Left ventricle myocardium inferior (tissue), 1 donor: ENCODE data around the gene ZNF853. TPM values are rescaled to one million over a fixed set of nuclear protein-coding genes. Genes with fewer than 3 reads are reported as not detected.

ENCODE experiments used
- DNase-seq: peaks from one replicate; pipeline ENCODE4 v3.0.0-alpha.2; 2020
- H3K27ac ChIP-seq: fragments of 200-600 bp; replicated peaks from 2 replicates; pipeline ENCODE4 v1.8.0; 2021
- H3K27me3 ChIP-seq: fragments of 200-600 bp; 2 replicates; pipeline ENCODE4 v1.8.0; 2021; ENCODE audit warnings: low read depth
- H3K36me3 ChIP-seq: fragments of 200-600 bp; 2 replicates; pipeline ENCODE4 v1.8.0; 2021
- H3K4me1 ChIP-seq: fragments of 200-600 bp; 2 replicates; pipeline ENCODE4 v1.8.0; 2021
- H3K4me3 ChIP-seq: fragments of 200-600 bp; 2 replicates; pipeline ENCODE4 v1.8.0; 2021; ENCODE audit warnings: mild to moderate bottlenecking, moderate library complexity
- H3K9me3 ChIP-seq: fragments of 200-600 bp; replicated peaks from 2 replicates; pipeline ENCODE4 v1.8.0; 2021
- intact Hi-C: fragments of 100-400 bp; cut with micrococcal nuclease; formaldehyde crosslinking; loops from one replicate; pipeline ENCODE4 v1.11.0; 2022
- total RNA-seq: library from RNA; stranded (reverse); fragmentation: NEBNext Ultra II Directional; extraction: Animal tissue kit (Norgen Biotek cat#: 25700); gene quantifications from one replicate; pipeline ENCODE4 v1.2.1, GENCODE V29; 2021
- TF ChIP-seq, protein P1 (sequence below): fragments of 200-600 bp; IDR thresholded peaks from 2 replicates; pipeline ENCODE4 v1.8.0; 2021; ENCODE audit warnings: antibody characterized with exemption, mild to moderate bottlenecking, borderline replicate concordance
- donor health status: DM: no; HTN: yes; CAD: no; lungs with severe emphysema.

The ZNF853 gene
- total RNA-seq, 1 donor from 2014 or later: 15.0 TPM

DNA sequence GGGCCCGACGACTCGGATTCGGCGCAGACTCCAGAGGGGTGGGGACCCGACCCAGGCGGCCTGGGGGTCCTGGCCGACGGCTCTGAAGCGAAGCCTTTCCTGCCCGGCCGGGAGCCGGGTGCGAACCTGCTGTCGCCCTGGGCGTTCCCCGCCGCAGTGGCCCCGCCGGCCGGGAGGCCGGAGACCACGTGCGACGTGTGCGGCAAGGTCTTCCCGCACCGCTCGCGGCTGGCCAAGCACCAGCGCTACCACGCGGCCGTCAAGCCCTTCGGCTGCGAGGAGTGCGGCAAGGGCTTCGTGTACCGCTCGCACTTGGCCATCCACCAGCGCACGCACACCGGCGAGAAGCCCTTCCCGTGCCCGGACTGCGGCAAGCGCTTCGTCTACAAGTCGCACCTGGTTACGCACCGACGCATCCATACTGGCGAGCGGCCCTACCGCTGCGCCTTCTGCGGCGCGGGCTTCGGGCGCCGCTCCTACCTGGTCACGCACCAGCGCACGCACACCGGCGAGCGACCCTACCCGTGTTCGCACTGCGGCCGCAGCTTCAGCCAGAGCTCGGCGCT, 37.1 kb downstream of the ZNF853 start:
- intact Hi-C loops: no loop called here

DNA sequence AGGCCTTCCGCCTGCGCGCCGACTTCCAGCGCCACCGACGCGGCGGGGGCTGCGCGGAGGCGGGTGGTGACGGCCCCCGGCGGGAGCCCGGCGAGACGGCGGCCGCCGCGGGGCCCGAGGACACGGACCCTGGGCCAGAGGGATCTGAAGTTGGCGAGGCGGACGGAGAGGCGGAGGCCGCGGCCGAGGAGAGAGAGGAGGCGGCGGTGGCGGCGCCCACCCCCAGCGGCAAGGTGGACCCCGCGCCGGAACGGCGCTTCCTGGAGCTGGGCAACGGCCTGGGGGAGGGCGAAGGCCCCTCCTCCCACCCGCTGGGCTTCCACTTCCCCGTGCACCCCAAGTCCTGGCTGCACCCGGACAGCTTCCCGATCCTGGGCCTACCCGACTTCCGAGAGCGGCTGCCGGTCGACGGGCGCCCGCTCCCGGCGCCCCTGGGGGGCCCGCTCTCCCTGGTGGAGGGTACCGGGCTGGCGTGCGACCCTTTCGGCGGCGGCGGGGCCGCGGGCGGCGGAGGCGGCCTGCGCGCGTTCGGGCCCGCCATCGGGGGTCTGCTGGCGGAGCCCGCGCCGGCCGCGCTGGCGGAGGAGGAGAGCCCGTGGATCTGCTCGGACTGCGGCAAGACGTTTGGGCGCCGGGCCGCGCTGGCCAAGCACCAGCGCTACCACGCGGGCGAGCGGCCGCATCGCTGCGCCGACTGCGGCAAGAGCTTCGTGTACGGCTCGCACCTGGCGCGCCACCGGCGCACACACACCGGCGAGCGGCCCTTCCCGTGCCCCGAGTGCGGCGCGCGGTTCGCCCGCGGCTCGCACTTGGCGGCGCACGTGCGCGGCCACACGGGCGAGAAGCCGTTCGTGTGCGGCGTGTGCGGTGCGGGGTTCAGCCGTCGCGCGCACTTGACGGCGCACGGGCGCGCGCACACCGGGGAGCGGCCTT, 37.9 kb downstream of the ZNF853 start:
- H3K4me1 ChIP-seq: no peaks in the 10 kb centered on the region
- TF ChIP-seq, protein P1, sequence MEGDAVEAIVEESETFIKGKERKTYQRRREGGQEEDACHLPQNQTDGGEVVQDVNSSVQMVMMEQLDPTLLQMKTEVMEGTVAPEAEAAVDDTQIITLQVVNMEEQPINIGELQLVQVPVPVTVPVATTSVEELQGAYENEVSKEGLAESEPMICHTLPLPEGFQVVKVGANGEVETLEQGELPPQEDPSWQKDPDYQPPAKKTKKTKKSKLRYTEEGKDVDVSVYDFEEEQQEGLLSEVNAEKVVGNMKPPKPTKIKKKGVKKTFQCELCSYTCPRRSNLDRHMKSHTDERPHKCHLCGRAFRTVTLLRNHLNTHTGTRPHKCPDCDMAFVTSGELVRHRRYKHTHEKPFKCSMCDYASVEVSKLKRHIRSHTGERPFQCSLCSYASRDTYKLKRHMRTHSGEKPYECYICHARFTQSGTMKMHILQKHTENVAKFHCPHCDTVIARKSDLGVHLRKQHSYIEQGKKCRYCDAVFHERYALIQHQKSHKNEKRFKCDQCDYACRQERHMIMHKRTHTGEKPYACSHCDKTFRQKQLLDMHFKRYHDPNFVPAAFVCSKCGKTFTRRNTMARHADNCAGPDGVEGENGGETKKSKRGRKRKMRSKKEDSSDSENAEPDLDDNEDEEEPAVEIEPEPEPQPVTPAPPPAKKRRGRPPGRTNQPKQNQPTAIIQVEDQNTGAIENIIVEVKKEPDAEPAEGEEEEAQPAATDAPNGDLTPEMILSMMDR: no peak
- H3K36me3 ChIP-seq: peaks cover 63% of the 10 kb centered on the region
- no peak overlapping the region for H3K27ac ChIP-seq
- no peak overlapping the region for H3K4me3 ChIP-seq
- intact Hi-C loops: no loop called here
- peaks cover 6% of the 10 kb centered on the region for H3K9me3 ChIP-seq
- H3K27me3 ChIP-seq: no peaks in the 10 kb centered on the region
- DNase-seq: no peak

More for the DNA sequence above, 37.1 kb downstream of the ZNF853 start:
- no peak for DNase-seq
- Histone ChIP-seq H3K4me1 (no peaks in the 10 kb centered on the region), H3K36me3 (peaks cover 69% of the 10 kb centered on the region), H3K27me3 (no peaks in the 10 kb centered on the region), H3K4me3 (no peak overlapping the region), H3K27ac (no peak overlapping the region), H3K9me3 (peaks cover 6% of the 10 kb centered on the region)
- TF ChIP-seq, protein P1: no peak

DNA sequence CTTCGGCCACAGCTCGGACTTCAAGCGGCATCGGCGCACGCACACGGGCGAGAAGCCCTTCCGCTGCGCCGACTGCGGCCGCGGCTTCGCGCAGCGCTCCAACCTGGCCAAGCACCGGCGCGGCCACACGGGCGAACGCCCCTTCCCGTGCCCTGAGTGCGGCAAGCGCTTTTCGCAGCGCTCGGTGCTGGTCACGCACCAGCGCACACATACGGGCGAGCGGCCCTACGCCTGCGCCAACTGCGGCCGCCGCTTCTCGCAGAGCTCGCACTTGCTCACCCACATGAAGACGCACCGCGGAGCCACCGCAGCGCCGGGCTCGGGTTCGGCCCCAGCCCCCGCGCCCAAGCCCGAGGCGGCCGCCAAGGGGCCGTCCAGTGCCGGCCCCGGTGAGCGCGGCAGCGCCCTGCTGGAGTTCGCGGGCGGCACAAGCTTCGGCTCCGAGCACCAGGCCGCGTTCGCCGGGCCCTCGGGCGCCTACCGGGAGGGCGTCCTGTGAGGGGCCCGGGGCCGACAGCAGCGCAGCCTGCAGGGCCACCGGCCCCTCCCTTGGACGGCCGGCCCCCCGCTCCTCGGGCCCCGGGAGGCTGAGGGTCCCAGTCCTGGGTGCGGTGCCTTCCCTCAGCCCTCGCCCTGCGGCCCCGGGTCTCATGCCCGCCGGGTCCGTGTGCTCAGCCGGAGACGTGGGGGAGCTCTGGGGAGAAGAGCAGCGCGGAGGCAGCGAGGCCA, 38.9 kb downstream of the ZNF853 start:
- H3K4me3 ChIP-seq: no peak overlapping the region
- H3K27ac ChIP-seq: no peak overlapping the region
- TF ChIP-seq, protein P1: no peak
- peaks cover 61% of the 10 kb centered on the region for H3K36me3 ChIP-seq
- H3K9me3 ChIP-seq: peaks cover 6% of the 10 kb centered on the region
- DNase-seq: no peak
- H3K27me3 ChIP-seq: no peaks in the 10 kb centered on the region
- intact Hi-C loops: no loop called here
- no peaks in the 10 kb centered on the region for H3K4me1 ChIP-seq

DNA sequence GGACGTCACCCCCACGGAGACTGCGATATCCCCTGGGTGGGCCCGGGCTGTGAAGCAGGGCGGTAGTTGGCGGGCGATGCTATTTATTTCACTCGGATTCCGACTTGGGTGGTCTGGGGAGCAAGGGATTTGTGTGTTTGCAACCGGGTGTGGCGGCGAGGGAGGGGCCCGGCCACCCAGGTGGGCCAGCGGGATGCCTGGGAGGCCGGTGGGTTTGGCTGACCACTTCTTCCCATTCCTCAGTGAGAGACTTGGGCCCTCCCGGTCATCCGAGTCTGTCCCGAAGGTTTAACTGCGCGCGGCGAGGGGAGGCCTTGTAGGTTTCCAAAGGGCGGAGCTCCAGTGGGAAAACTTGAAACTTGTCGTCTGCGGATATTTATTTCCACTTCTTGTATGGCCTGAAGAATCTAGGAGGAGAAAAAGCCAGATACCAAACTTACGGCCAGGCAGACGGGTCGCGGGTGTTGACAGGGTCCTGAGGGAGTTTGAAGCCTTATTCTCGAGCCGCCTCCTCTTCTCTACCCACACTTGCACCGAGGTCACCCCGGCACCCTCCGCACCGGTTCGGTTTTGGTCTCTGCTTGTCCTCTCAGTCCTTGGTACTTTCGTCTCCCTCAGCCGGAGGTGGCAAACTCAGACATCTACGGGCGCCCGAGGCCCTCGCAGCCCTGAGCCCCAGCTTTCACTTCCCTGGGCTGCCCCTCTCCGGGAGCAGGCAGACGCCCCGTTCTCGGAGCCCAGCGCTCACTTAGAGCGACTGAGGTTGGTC, 39.6 kb downstream of the ZNF853 start:
- no peak overlapping the region for H3K27ac ChIP-seq
- H3K4me3 ChIP-seq: no peak overlapping the region
- intact Hi-C loops: no loop called here
- H3K9me3 ChIP-seq: peaks cover 6% of the 10 kb centered on the region
- no peak for DNase-seq
- TF ChIP-seq, protein P1: no peak
- peaks cover 54% of the 10 kb centered on the region for H3K36me3 ChIP-seq
- no peaks in the 10 kb centered on the region for H3K27me3 ChIP-seq
- no peaks in the 10 kb centered on the region for H3K4me1 ChIP-seq
